GM10847 (cell line): ENCODE data around the gene ADGRD2.

Experiments
- POLR2A ChIP-seq: IDR thresholded peaks from 2 replicates; pipeline ENCODE4 v1.6.1; 2011; ENCODE audit not compliant: insufficient read length; ENCODE audit errors: extremely low read depth

ADGRD2 gene

GRCh38 chr9:124514125-124514524 lies 63.9 kb downstream of the ADGRD2 start:
- no peak for TF ChIP-seq POLR2A

- no peak for TF ChIP-seq POLR2A
Measured at GRCh38 chr9:124514874-124515273, 64.6 kb downstream of the ADGRD2 start.

GRCh38 chr9:124517600-124517999 lies 67.3 kb downstream of the ADGRD2 start:
- no peak for TF ChIP-seq POLR2A

- TF ChIP-seq POLR2A: no peak
Measured at GRCh38 chr9:124518116-124518515, 67.9 kb downstream of the ADGRD2 start.

GRCh38 chr9:124520206-124520596 lies 70.0 kb downstream of the ADGRD2 start:
- TF ChIP-seq POLR2A: no peak

- no peak for TF ChIP-seq POLR2A
Measured at GRCh38 chr9:124521142-124521541, 70.9 kb downstream of the ADGRD2 start.

GRCh38 chr9:124522121-124523098 lies 72.2 kb downstream of the ADGRD2 start:
- no peak for TF ChIP-seq POLR2A

- TF ChIP-seq POLR2A: no peak
Measured at GRCh38 chr9:124526174-124526573, 75.9 kb downstream of the ADGRD2 start.

GRCh38 chr9:124527781-124528180 lies 77.5 kb downstream of the ADGRD2 start:
- TF ChIP-seq POLR2A: no peak
